ENCODE measurements around the gene CAMK4.
A peak's percentile ranks its signal among the peaks of the same experiment; 100 is the strongest.

The CAMK4 gene

GRCh38 chr5:111229871-111230810 is 6.0 kb downstream of the CAMK4 start:
- Histone ChIP-seq H3K79me2 (ENCODE audit: control insufficient read depth, low read length) (peaks cover 59% of the 10 kb centered on the region), H3K36me3 (ENCODE audit: control insufficient read depth, low read length) (no peaks in the 10 kb centered on the region), H3K4me3 (ENCODE audit: low read length) (peak overlapping the region; percentile 23; the same call in 1 of the 2 replicates), H3K4me2 (ENCODE audit: low read length) (peak overlapping the region; percentile 32), H4K20me1 (ENCODE audit: control insufficient read depth, insufficient read depth, low read depth, low read length) (no peaks in the 10 kb centered on the region), H3K4me1 (ENCODE audit: control insufficient read depth, low read length) (peaks cover 66% of the 10 kb centered on the region), H3K27ac (ENCODE audit: low read depth, low read length) (peak overlapping the region; percentile 14), H3F3A (ENCODE audit: control insufficient read depth, insufficient read depth) (no peaks in the 10 kb centered on the region), H3K9me2 (replicated peaks; ENCODE audit: control insufficient read depth, low read length) (no peaks in the 10 kb centered on the region), H3K27me3 (ENCODE audit: control insufficient read depth, low read length) (no peaks in the 10 kb centered on the region), H3K9me3 (ENCODE audit: control insufficient read depth, insufficient read depth, low read length) (no peaks in the 10 kb centered on the region)
- TF ChIP-seq EZH2phosphoT487 (IDR thresholded peaks at IDR 0.05; ENCODE audit: borderline replicate concordance, low read length) (no peak), CTCF (IDR thresholded peaks at IDR 0.05; ENCODE audit: low read depth, low read length, poor library complexity, severe bottlenecking) (no peak)

GRCh38 chr5:111231119-111231518 is 6.9 kb downstream of the CAMK4 start:
- H3K9me2 ChIP-seq (replicated peaks; ENCODE audit: control insufficient read depth, low read length): no peaks in the 10 kb centered on the region
- no peaks in the 10 kb centered on the region for H3F3A ChIP-seq (ENCODE audit: control insufficient read depth, insufficient read depth)
- H3K4me2 ChIP-seq (ENCODE audit: low read length): peak overlapping the region; percentile 25; the same call in 1 of the 2 replicates
- H3K4me3 ChIP-seq (ENCODE audit: low read length): no peak overlapping the region
- no peaks in the 10 kb centered on the region for H3K27me3 ChIP-seq (ENCODE audit: control insufficient read depth, low read length)
- no peaks in the 10 kb centered on the region for H3K9me3 ChIP-seq (ENCODE audit: control insufficient read depth, insufficient read depth, low read length)
- peaks cover 63% of the 10 kb centered on the region for H3K4me1 ChIP-seq (ENCODE audit: control insufficient read depth, low read length)
- no peaks in the 10 kb centered on the region for H3K36me3 ChIP-seq (ENCODE audit: control insufficient read depth, low read length)
- H3K27ac ChIP-seq (ENCODE audit: low read depth, low read length): no peak overlapping the region
- H4K20me1 ChIP-seq (ENCODE audit: control insufficient read depth, insufficient read depth, low read depth, low read length): no peaks in the 10 kb centered on the region
- H3K79me2 ChIP-seq (ENCODE audit: control insufficient read depth, low read length): peaks cover 57% of the 10 kb centered on the region
- TF ChIP-seq EZH2phosphoT487 (IDR thresholded peaks at IDR 0.05; ENCODE audit: borderline replicate concordance, low read length): no peak
- TF ChIP-seq CTCF (IDR thresholded peaks at IDR 0.05; ENCODE audit: low read depth, low read length, poor library complexity, severe bottlenecking): no peak

- Histone ChIP-seq H3K79me2 (ENCODE audit: control insufficient read depth, low read length) (peaks cover 45% of the 10 kb centered on the region), H3F3A (ENCODE audit: control insufficient read depth, insufficient read depth) (no peaks in the 10 kb centered on the region), H3K9me2 (replicated peaks; ENCODE audit: control insufficient read depth, low read length) (no peaks in the 10 kb centered on the region), H3K36me3 (ENCODE audit: control insufficient read depth, low read length) (no peaks in the 10 kb centered on the region), H3K4me2 (ENCODE audit: low read length) (no peak overlapping the region), H3K4me3 (ENCODE audit: low read length) (no peak overlapping the region), H4K20me1 (ENCODE audit: control insufficient read depth, insufficient read depth, low read depth, low read length) (no peaks in the 10 kb centered on the region), H3K9me3 (ENCODE audit: control insufficient read depth, insufficient read depth, low read length) (no peaks in the 10 kb centered on the region), H3K4me1 (ENCODE audit: control insufficient read depth, low read length) (peaks cover 58% of the 10 kb centered on the region), H3K27me3 (ENCODE audit: control insufficient read depth, low read length) (no peaks in the 10 kb centered on the region), H3K27ac (ENCODE audit: low read depth, low read length) (no peak overlapping the region)
- TF ChIP-seq EZH2phosphoT487 (IDR thresholded peaks at IDR 0.05; ENCODE audit: borderline replicate concordance, low read length) (no peak), CTCF (IDR thresholded peaks at IDR 0.05; ENCODE audit: low read depth, low read length, poor library complexity, severe bottlenecking) (no peak)
Measured at GRCh38 chr5:111232311-111233051, 8.3 kb downstream of the CAMK4 start.
